Sigmoid colon (tissue), 4 donors: ENCODE results near the gene MACROD2.

ENCODE experiments used
- CTCF ChIP-seq, 4 experiments: fragments of 450-650 bp in 3 of 4; fragments of 200-600 bp in 1 of 4; IDR thresholded peaks; one replicate each; pipeline ENCODE4 v1.5.1; 2016 to 2019; ENCODE audit warnings: antibody characterized with exemption in 4 of 4, mild to moderate bottlenecking in 3 of 4, moderate library complexity in 2 of 4
- EP300 ChIP-seq, 4 donors: sonication (generic); formaldehyde crosslinking; IDR thresholded peaks; one replicate each; pipeline ENCODE4 v1.6.1; 2017; ENCODE audit warnings: antibody characterized with exemption in 4 of 4
- POLR2A ChIP-seq, 2 donors: fragments of 450-650 bp; IDR thresholded peaks; one replicate each; pipeline ENCODE4 v1.6.1; 2016; ENCODE audit warnings: antibody characterized with exemption in 2 of 2, mild to moderate bottlenecking in 2 of 2, moderate library complexity in 2 of 2
- POLR2AphosphoS5 ChIP-seq, 4 donors: sonication (generic); formaldehyde crosslinking; IDR thresholded peaks; one replicate each; pipeline ENCODE4 v1.6.1; 2017; ENCODE audit warnings: antibody characterized with exemption in 4 of 4

- no peak for TF ChIP-seq CTCF (IDR thresholded peaks at IDR 0.05)
- TF ChIP-seq POLR2AphosphoS5 (IDR thresholded peaks at IDR 0.05) = no peak
- TF ChIP-seq POLR2A (IDR thresholded peaks at IDR 0.05) = no peak
- no peak for TF ChIP-seq EP300 (IDR thresholded peaks at IDR 0.05)
These were observed 132.4 kb downstream of the MACROD2 start for GRCh38 chr20:14127514-14128223.
